Suprapubic skin (tissue), 4 donors: Measurements from ENCODE around the gene ZBTB4. TPM values are rescaled to one million over a fixed set of nuclear protein-coding genes. Genes with fewer than 3 reads are reported as not detected.

ENCODE experiments used
- DNase-seq, 2 donors: peaks; one replicate each; pipeline ENCODE4 v3.0.0-alpha.2; 2019; ENCODE audit warnings: low spot score in 2 of 2
- H3K27ac ChIP-seq: fragments of 200-600 bp; sonication (generic); one replicate; pipeline ENCODE4 v1.5.1; 2019
- H3K27me3 ChIP-seq: fragments of 200-600 bp; sonication (generic); one replicate; pipeline ENCODE4 v1.5.1; 2019
- H3K36me3 ChIP-seq: fragments of 200-600 bp; sonication (generic); one replicate; pipeline ENCODE4 v1.5.1; 2019
- H3K4me1 ChIP-seq: fragments of 200-600 bp; sonication (generic); one replicate; pipeline ENCODE4 v1.5.1; 2019
- H3K4me3 ChIP-seq: fragments of 200-600 bp; sonication (generic); one replicate; pipeline ENCODE4 v1.5.1; 2019; ENCODE audit warnings: mild to moderate bottlenecking
- H3K9me3 ChIP-seq: fragments of 200-600 bp; sonication (generic); one replicate; pipeline ENCODE4 v1.5.1; 2019
- CTCF ChIP-seq, 2 donors: fragments of 200-600 bp in 1 of 2; fragments of 450-650 bp in 1 of 2; sonication (generic) in 1 of 2; IDR thresholded peaks; one replicate each; pipeline ENCODE4 v1.5.1; 2016 to 2019; ENCODE audit warnings: antibody characterized with exemption in 2 of 2, mild to moderate bottlenecking in 1 of 2, moderate library complexity in 1 of 2
- EP300 ChIP-seq: sonication (generic); formaldehyde crosslinking; IDR thresholded peaks from one replicate; pipeline ENCODE4 v1.6.1; 2017; ENCODE audit warnings: antibody characterized with exemption
- POLR2A ChIP-seq, 2 donors: fragments of 450-650 bp; IDR thresholded peaks; one replicate each; pipeline ENCODE4 v1.6.1; 2017; ENCODE audit warnings: antibody characterized with exemption in 2 of 2, mild to moderate bottlenecking in 2 of 2, moderate library complexity in 2 of 2
- POLR2AphosphoS5 ChIP-seq, 3 donors: sonication (generic); formaldehyde crosslinking; IDR thresholded peaks; one replicate each; pipeline ENCODE4 v1.6.1; 2017; ENCODE audit warnings: antibody characterized with exemption in 3 of 3
- WGBS: methylation state at CpG from one replicate; pipeline ENCODE4 v1.1.5; 2018; 5-methylcytosine and 5-hydroxymethylcytosine counted together
- total RNA-seq, 4 donors: library from RNA; depleted of rRNA; stranded (reverse); fragments of >200 nt; gene quantifications; one replicate each; pipeline ENCODE4 v1.1.0, GENCODE V29; 2016

ZBTB4 gene
- total RNA-seq, 4 donors from 2014 or later, result 36.1 to 65.7 (median 45.3) TPM

GRCh38 chr17:7512824-7513540, 33.6 kb upstream of the ZBTB4 start:
- H3K4me3 ChIP-seq, result no peak overlapping the region
- H3K9me3 ChIP-seq, result no peaks in the 10 kb centered on the region
- no peak for DNase-seq
- H3K36me3 ChIP-seq, result peaks cover 65% of the 10 kb centered on the region
- 88% methylated on average over 20 of the region's 20 CpGs for WGBS
- peaks cover 10% of the 10 kb centered on the region for H3K4me1 ChIP-seq
- TF ChIP-seq CTCF (IDR thresholded peaks at IDR 0.05), result no peak
- TF ChIP-seq EP300, result no peak
- no peak for TF ChIP-seq POLR2AphosphoS5 (IDR thresholded peaks at IDR 0.05)
- no peak for TF ChIP-seq POLR2A (IDR thresholded peaks at IDR 0.05)
- no peak overlapping the region for H3K27ac ChIP-seq
- H3K27me3 ChIP-seq, result no peaks in the 10 kb centered on the region

GRCh38 chr17:7512105-7512504, 32.7 kb upstream of the ZBTB4 start:
- 91% methylated on average over 9 of the region's 15 CpGs for WGBS
- TF ChIP-seq CTCF (IDR thresholded peaks at IDR 0.05), result no peak
- no peak for TF ChIP-seq EP300
- no peak for TF ChIP-seq POLR2AphosphoS5 (IDR thresholded peaks at IDR 0.05)
- TF ChIP-seq POLR2A (IDR thresholded peaks at IDR 0.05), result no peak
- peaks cover 10% of the 10 kb centered on the region for H3K4me1 ChIP-seq
- H3K9me3 ChIP-seq, result no peaks in the 10 kb centered on the region
- no peak overlapping the region for H3K4me3 ChIP-seq
- peaks cover 72% of the 10 kb centered on the region for H3K36me3 ChIP-seq
- no peak overlapping the region for H3K27ac ChIP-seq
- H3K27me3 ChIP-seq, result no peaks in the 10 kb centered on the region
- DNase-seq, result no peak

- H3K36me3 ChIP-seq, result peaks cover 82% of the 10 kb centered on the region
These were observed 31.7 kb upstream of the ZBTB4 start for GRCh38 chr17:7511108-7511507.

GRCh38 chr17:7509937-7510336, 30.5 kb upstream of the ZBTB4 start:
- Histone ChIP-seq H3K4me1 (peaks cover 8% of the 10 kb centered on the region), H3K27ac (no peak overlapping the region), H3K9me3 (no peaks in the 10 kb centered on the region), H3K4me3 (no peak overlapping the region), H3K27me3 (no peaks in the 10 kb centered on the region), H3K36me3 (peaks cover 94% of the 10 kb centered on the region)
- WGBS, result 81% methylated on average over 5 of the region's 5 CpGs
- no peak for DNase-seq
- TF ChIP-seq POLR2A (IDR thresholded peaks at IDR 0.05), result no peak
- no peak for TF ChIP-seq EP300
- no peak for TF ChIP-seq CTCF (IDR thresholded peaks at IDR 0.05)
- TF ChIP-seq POLR2AphosphoS5 (IDR thresholded peaks at IDR 0.05), result no peak

More at GRCh38 chr17:7511108-7511507, 31.7 kb upstream of the ZBTB4 start:
- H3K4me1 ChIP-seq, result peaks cover 10% of the 10 kb centered on the region
- no peak for DNase-seq
- TF ChIP-seq CTCF (IDR thresholded peaks at IDR 0.05) (no peak), POLR2A (IDR thresholded peaks at IDR 0.05) (no peak), POLR2AphosphoS5 (IDR thresholded peaks at IDR 0.05) (no peak), EP300 (no peak)
- H3K4me3 ChIP-seq, result no peak overlapping the region
- WGBS, result 75% methylated on average over 10 of the region's 10 CpGs
- H3K9me3 ChIP-seq, result no peaks in the 10 kb centered on the region
- no peak overlapping the region for H3K27ac ChIP-seq
- H3K27me3 ChIP-seq, result no peaks in the 10 kb centered on the region

- peaks cover 99% of the 10 kb centered on the region for H3K36me3 ChIP-seq
- H3K4me1 ChIP-seq, result no peaks in the 10 kb centered on the region
- H3K27me3 ChIP-seq, result no peaks in the 10 kb centered on the region
- no peak overlapping the region for H3K4me3 ChIP-seq
- WGBS, result 85% methylated on average over 9 of the region's 9 CpGs
- TF ChIP-seq POLR2AphosphoS5 (IDR thresholded peaks at IDR 0.05), result no peak
- no peak for TF ChIP-seq EP300
- no peak for TF ChIP-seq CTCF (IDR thresholded peaks at IDR 0.05)
- no peak for TF ChIP-seq POLR2A (IDR thresholded peaks at IDR 0.05)
- DNase-seq, result no peak
- H3K9me3 ChIP-seq, result no peaks in the 10 kb centered on the region
- no peak overlapping the region for H3K27ac ChIP-seq
These were observed 29.4 kb upstream of the ZBTB4 start for GRCh38 chr17:7508846-7509245.
